Measurements from ENCODE around the gene ANO9. TPM values are rescaled to one million over a fixed set of nuclear protein-coding genes. Genes with fewer than 3 reads are reported as not detected.

ANO9 gene
- total and polyA plus RNA-seq, 8 donors = 5.7 to 208 (median 31.6) TPM

DNA sequence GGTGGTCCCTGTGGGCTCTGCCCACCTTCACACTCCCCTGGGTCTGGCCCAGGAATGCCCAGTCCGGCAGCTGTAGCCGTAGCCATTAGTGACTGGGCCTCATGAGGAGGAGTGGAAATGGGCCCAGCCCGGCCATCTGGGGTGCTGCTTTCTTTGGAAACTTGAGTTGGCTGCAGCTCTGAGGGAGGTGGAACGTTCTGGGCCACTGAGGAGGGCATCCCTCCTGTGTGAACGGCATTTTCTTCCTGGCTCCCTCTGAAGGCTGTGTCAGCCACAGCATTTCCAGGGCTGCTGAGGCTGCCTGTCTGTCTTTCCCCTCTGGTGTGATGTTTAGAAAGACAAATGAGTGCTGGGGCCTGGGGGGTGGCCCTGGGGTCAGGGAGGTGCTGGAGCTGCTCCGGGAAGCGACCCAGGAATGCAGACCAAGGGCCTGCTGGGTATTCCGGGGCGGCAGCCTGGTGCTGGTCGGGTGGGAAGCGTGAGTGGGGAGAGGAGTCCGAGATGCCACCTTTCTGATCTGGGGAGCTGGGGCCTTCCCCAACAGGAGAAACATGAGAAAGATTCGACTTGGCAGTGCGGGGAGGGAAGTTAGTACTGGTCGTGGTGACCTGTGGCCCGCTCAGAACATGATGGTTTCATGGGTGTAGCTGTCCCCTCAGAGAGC lies 35.4 kb upstream of the ANO9 start:
- DNase-seq = no peak
- peaks cover 0 to 19% (median 10%) of the 10 kb centered on the region in 4 donors for H3K36me3 ChIP-seq
- H3K4me1 ChIP-seq = no peaks in the 10 kb centered on the region
- H3K4me3 ChIP-seq = no peak overlapping the region
- H3K27ac ChIP-seq = no peak overlapping the region
- whole genome bisulfite sequencing, 5 donors = 78 to 89% (median 85%) methylated on average over 14 to 16 of the region's 16 CpGs
- TF ChIP-seq POLR2A (IDR thresholded peaks at IDR 0.05) = no peak
- TF ChIP-seq EP300 (IDR thresholded peaks at IDR 0.05) = no peak
- TF ChIP-seq, protein P1, sequence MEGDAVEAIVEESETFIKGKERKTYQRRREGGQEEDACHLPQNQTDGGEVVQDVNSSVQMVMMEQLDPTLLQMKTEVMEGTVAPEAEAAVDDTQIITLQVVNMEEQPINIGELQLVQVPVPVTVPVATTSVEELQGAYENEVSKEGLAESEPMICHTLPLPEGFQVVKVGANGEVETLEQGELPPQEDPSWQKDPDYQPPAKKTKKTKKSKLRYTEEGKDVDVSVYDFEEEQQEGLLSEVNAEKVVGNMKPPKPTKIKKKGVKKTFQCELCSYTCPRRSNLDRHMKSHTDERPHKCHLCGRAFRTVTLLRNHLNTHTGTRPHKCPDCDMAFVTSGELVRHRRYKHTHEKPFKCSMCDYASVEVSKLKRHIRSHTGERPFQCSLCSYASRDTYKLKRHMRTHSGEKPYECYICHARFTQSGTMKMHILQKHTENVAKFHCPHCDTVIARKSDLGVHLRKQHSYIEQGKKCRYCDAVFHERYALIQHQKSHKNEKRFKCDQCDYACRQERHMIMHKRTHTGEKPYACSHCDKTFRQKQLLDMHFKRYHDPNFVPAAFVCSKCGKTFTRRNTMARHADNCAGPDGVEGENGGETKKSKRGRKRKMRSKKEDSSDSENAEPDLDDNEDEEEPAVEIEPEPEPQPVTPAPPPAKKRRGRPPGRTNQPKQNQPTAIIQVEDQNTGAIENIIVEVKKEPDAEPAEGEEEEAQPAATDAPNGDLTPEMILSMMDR (IDR thresholded peaks at IDR 0.05) = no peak
- no peak for TF ChIP-seq POLR2AphosphoS5 (IDR thresholded peaks at IDR 0.05)
- no peaks in the 10 kb centered on the region for H3K27me3 ChIP-seq
- intact Hi-C loops (cut with DNase I; ENCODE audit: low total_unique reads) = no loop called here
- H3K9me3 ChIP-seq = no peaks in the 10 kb centered on the region

DNA sequence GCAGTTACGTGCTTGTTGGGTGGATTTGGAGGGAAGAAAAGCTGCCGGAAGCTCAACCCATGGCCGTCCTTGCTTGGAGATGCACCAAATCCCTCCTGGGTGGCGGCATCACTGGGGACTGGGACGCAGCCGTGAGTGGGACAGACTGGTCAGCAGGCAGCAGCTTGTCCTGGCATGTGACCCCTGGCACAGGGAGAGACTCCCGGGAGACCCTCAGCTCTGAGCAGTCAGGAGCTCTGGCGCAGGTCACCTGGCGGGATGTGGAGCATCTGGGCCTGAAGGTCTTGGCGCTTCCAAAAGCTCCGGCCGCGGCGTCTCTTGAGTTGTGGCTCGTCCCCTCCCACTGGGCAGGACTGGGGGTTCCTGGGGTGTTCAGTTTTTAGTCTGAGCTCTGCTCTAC lies 34.6 kb upstream of the ANO9 start:
- intact Hi-C loops (cut with DNase I; ENCODE audit: low total_unique reads) = no loop called here
- no peaks in the 10 kb centered on the region for H3K4me1 ChIP-seq
- peaks cover 0 to 19% (median 10%) of the 10 kb centered on the region in 4 donors for H3K36me3 ChIP-seq
- DNase-seq = no peak
- TF ChIP-seq, protein P1 (IDR thresholded peaks at IDR 0.05) = no peak
- TF ChIP-seq POLR2AphosphoS5 (IDR thresholded peaks at IDR 0.05) = no peak
- no peak for TF ChIP-seq EP300 (IDR thresholded peaks at IDR 0.05)
- no peak for TF ChIP-seq POLR2A (IDR thresholded peaks at IDR 0.05)
- WGBS, 5 donors = 94 to 98% (median 95%) methylated on average over 5 to 15 of the region's 15 CpGs
- no peaks in the 10 kb centered on the region for H3K27me3 ChIP-seq
- no peak overlapping the region for H3K27ac ChIP-seq
- H3K4me3 ChIP-seq = no peak overlapping the region
- H3K9me3 ChIP-seq = no peaks in the 10 kb centered on the region

DNA sequence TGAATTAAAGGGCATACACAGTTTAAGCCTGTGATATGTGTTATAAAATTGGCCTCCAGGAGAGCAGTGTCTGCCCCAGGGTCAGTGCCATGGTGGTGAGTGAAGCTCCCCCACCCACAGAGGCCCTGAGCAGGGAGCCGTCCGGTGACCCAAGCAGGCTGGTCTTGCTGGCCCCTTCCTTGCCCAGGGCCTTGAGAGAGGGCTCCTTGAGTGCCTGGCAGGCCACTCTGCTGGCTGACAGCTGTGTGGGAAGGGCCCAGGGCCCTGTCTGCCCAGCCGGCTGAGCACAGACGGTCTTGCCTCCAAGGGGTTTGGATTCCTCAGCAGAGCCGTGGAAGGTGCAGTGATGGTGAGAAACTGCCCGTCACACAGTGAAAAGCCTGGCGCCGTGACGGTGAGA lies 34.1 kb upstream of the ANO9 start:
- Histone ChIP-seq H3K4me1 (peaks cover 0 to under 1% (median 0%) of the 10 kb centered on the region in 4 donors), H3K9me3 (no peaks in the 10 kb centered on the region), H3K4me3 (no peak overlapping the region), H3K27me3 (no peaks in the 10 kb centered on the region), H3K36me3 (peaks cover 0 to 16% (median 10%) of the 10 kb centered on the region in 4 donors), H3K27ac (no peak overlapping the region)
- WGBS, 5 donors = 93 to 97% (median 96%) methylated on average over 6 to 9 of the region's 9 CpGs
- TF ChIP-seq POLR2AphosphoS5 (IDR thresholded peaks at IDR 0.05) (no peak), EP300 (IDR thresholded peaks at IDR 0.05) (no peak), POLR2A (IDR thresholded peaks at IDR 0.05) (no peak)
- TF ChIP-seq, protein P1 (IDR thresholded peaks at IDR 0.05) = no peak
- no peak for DNase-seq
- intact Hi-C loops (cut with DNase I; ENCODE audit: low total_unique reads) = no loop called here

DNA sequence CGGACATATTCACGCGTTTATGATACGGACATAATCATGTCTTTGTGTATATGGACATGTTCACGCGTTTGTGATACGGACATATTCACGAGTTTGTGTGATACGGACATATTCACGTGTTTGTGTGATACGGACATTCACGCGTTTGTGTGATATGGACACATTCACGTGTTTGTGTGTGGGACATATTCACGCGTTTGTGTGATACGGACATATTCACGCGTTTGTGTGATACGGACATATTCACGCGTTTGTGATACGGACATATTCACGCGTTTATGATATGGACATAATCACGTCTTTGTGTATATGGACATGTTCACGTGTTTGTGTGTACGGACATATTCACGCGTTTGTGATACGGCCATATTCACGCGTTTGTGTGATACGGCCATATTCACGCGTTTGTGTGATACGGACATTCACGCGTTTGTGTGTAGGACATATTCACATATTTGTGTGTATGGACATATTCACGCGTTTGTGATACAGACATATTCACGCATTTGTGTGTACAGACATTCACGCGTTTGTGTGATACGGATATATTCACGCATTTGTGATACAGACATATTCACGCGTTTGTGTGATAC lies 33.2 kb upstream of the ANO9 start:
- Histone ChIP-seq H3K9me3 (no peaks in the 10 kb centered on the region), H3K27ac (no peak overlapping the region), H3K4me3 (no peak overlapping the region), H3K27me3 (no peaks in the 10 kb centered on the region), H3K4me1 (peaks cover 6 to 10% (median 7%) of the 10 kb centered on the region in 4 donors), H3K36me3 (peaks cover 0 to 12% (median 8%) of the 10 kb centered on the region in 4 donors)
- TF ChIP-seq, protein P1 (IDR thresholded peaks at IDR 0.05) = no peak
- TF ChIP-seq POLR2AphosphoS5 (IDR thresholded peaks at IDR 0.05) = no peak
- no peak for TF ChIP-seq POLR2A (IDR thresholded peaks at IDR 0.05)
- TF ChIP-seq EP300 (IDR thresholded peaks at IDR 0.05) = no peak
- intact Hi-C loops (cut with DNase I; ENCODE audit: low total_unique reads) = no loop called here
- DNase-seq = no peak
- WGBS, 5 donors = 91 to 98% (median 96%) methylated on average over 48 of the region's 48 CpGs

Data from stomach (tissue), 9 donors.